Activated naive CD8-positive, alpha-beta T cell treated with anti-CD3 and anti-CD28 coated beads for 36 hours (primary cell): Measurements from ENCODE around the gene TFCP2. TPM values are rescaled to one million over a fixed set of nuclear protein-coding genes. Genes with fewer than 3 reads are reported as not detected.
"Not testable (repeated sequence)": the region's sequence is repeated elsewhere in the genome, so short reads cannot be mapped to it uniquely, and the experiment has no call there.

Experiments
- DNase-seq: peaks from one replicate; pipeline ENCODE4 v3.0.0; 2021
- H3K27ac Mint-ChIP-seq: one replicate; pipeline ENCODE4 v1.8.0; 2022; ENCODE audit warnings: mild to moderate bottlenecking, moderate library complexity, mixed read lengths
- H3K27me3 Mint-ChIP-seq: one replicate; pipeline ENCODE4 v1.8.0; 2022; ENCODE audit warnings: mild to moderate bottlenecking, mixed read lengths
- H3K36me3 Mint-ChIP-seq: one replicate; pipeline ENCODE4 v1.8.0; 2021; ENCODE audit warnings: mild to moderate bottlenecking, mixed read lengths
- H3K4me1 Mint-ChIP-seq: one replicate; pipeline ENCODE4 v1.8.0; 2021; ENCODE audit warnings: mixed read lengths
- H3K4me3 Mint-ChIP-seq: one replicate; pipeline ENCODE4 v1.8.0; 2022; ENCODE audit warnings: mild to moderate bottlenecking, moderate library complexity, mixed read lengths
- H3K9me3 Mint-ChIP-seq: one replicate; pipeline ENCODE4 v1.8.0; 2022; ENCODE audit warnings: mixed read lengths
- total RNA-seq, 2 experiments: library from RNA; stranded (reverse); gene quantifications; one replicate each; pipeline ENCODE4 v1.2.3, GENCODE V29; 2021

The TFCP2 gene
- total RNA-seq, 2 experiments from 2014 or later: 32.3 to 33.4 TPM

GRCh38 chr12:51086933-51087332, 86.0 kb downstream of the TFCP2 start:
- H3K9me3 Mint-ChIP-seq: no peaks in the 10 kb centered on the region

GRCh38 chr12:51085757-51086156, 87.2 kb downstream of the TFCP2 start:
- Mint-ChIP-seq H3K9me3 (no peaks in the 10 kb centered on the region), H3K27me3 (no peaks in the 10 kb centered on the region), H3K4me3 (no peak overlapping the region), H3K4me1 (peaks cover 32% of the 10 kb centered on the region), H3K36me3 (peaks cover 5% of the 10 kb centered on the region), H3K27ac (no peak overlapping the region)
- no peak for DNase-seq

More at GRCh38 chr12:51086933-51087332, 86.0 kb downstream of the TFCP2 start:
- no peak for DNase-seq
- H3K36me3 Mint-ChIP-seq: peaks cover 6% of the 10 kb centered on the region
- H3K27me3 Mint-ChIP-seq: no peaks in the 10 kb centered on the region
- H3K27ac Mint-ChIP-seq: no peak overlapping the region
- no peak overlapping the region for H3K4me3 Mint-ChIP-seq
- peaks cover 24% of the 10 kb centered on the region for H3K4me1 Mint-ChIP-seq

GRCh38 chr12:51083126-51083833, 89.7 kb downstream of the TFCP2 start, which contains the start of gene CSRNP2:
Gene CSRNP2, minus strand, starts transcription at chr12:51083596. Its CDS starts 7,035 bp downstream, at chr12:51076561.
- peak; percentile 96 for DNase-seq
- Mint-ChIP-seq H3K27me3 (no peaks in the 10 kb centered on the region), H3K27ac (peak within 1 kb of the TSS; percentile 90), H3K4me1 (peaks cover 37% of the 10 kb centered on the region), H3K4me3 (peak within 1 kb of the TSS; percentile 97), H3K36me3 (peaks cover 12% of the 10 kb centered on the region), H3K9me3 (peaks cover 1% of the 10 kb centered on the region)

- Mint-ChIP-seq H3K36me3 (peaks cover 14% of the 10 kb centered on the region), H3K9me3 (peaks cover 1% of the 10 kb centered on the region), H3K4me3 (peak overlapping the region; percentile 97), H3K27me3 (no peaks in the 10 kb centered on the region), H3K27ac (peak overlapping the region; percentile 90), H3K4me1 (peaks cover 37% of the 10 kb centered on the region)
- peak; percentile 12 for DNase-seq
Measured at GRCh38 chr12:51082561-51083125, 90.3 kb downstream of the TFCP2 start.

- H3K27ac Mint-ChIP-seq: no peak overlapping the region
- H3K36me3 Mint-ChIP-seq: peaks cover 14% of the 10 kb centered on the region
- peak overlapping the region; percentile 18 for H3K4me3 Mint-ChIP-seq
- no peaks in the 10 kb centered on the region for H3K27me3 Mint-ChIP-seq
- DNase-seq: no peak
- peaks cover 33% of the 10 kb centered on the region for H3K4me1 Mint-ChIP-seq
- H3K9me3 Mint-ChIP-seq: peaks cover 1% of the 10 kb centered on the region
Measured at GRCh38 chr12:51081421-51081820, 91.5 kb downstream of the TFCP2 start.

- Mint-ChIP-seq H3K4me3 (no peak overlapping the region), H3K4me1 (peaks cover 38% of the 10 kb centered on the region)
- no peak for DNase-seq
Measured at GRCh38 chr12:51080136-51080535, 92.8 kb downstream of the TFCP2 start.

GRCh38 chr12:51078866-51079265, 94.1 kb downstream of the TFCP2 start:
- H3K27me3 Mint-ChIP-seq, DNase-seq, H3K4me3 Mint-ChIP-seq, H3K27ac Mint-ChIP-seq, H3K9me3 Mint-ChIP-seq: not testable (repeated sequence)
- peaks cover 14% of the 10 kb centered on the region for H3K36me3 Mint-ChIP-seq
- peaks cover 38% of the 10 kb centered on the region for H3K4me1 Mint-ChIP-seq

More at GRCh38 chr12:51080136-51080535, 92.8 kb downstream of the TFCP2 start:
- peaks cover 1% of the 10 kb centered on the region for H3K9me3 Mint-ChIP-seq
- H3K27me3 Mint-ChIP-seq: no peaks in the 10 kb centered on the region
- H3K27ac Mint-ChIP-seq: no peak overlapping the region
- peaks cover 14% of the 10 kb centered on the region for H3K36me3 Mint-ChIP-seq

- H3K4me1 Mint-ChIP-seq: peaks cover 36% of the 10 kb centered on the region
- H3K4me3 Mint-ChIP-seq, H3K9me3 Mint-ChIP-seq, H3K27ac Mint-ChIP-seq, H3K27me3 Mint-ChIP-seq, DNase-seq: not testable (repeated sequence)
- peaks cover 14% of the 10 kb centered on the region for H3K36me3 Mint-ChIP-seq
Measured at GRCh38 chr12:51078346-51078745, 94.6 kb downstream of the TFCP2 start.

GRCh38 chr12:51077930-51078329, 95.0 kb downstream of the TFCP2 start:
- no peak overlapping the region for H3K27ac Mint-ChIP-seq
- no peak for DNase-seq
- peaks cover 14% of the 10 kb centered on the region for H3K36me3 Mint-ChIP-seq
- peaks cover 1% of the 10 kb centered on the region for H3K9me3 Mint-ChIP-seq
- no peaks in the 10 kb centered on the region for H3K27me3 Mint-ChIP-seq
- no peak overlapping the region for H3K4me3 Mint-ChIP-seq
- peaks cover 36% of the 10 kb centered on the region for H3K4me1 Mint-ChIP-seq

- Mint-ChIP-seq H3K27me3 (no peaks in the 10 kb centered on the region), H3K4me1 (peaks cover 20% of the 10 kb centered on the region), H3K4me3 (no peak overlapping the region), H3K36me3 (peaks cover 12% of the 10 kb centered on the region), H3K27ac (no peak overlapping the region), H3K9me3 (peaks cover 1% of the 10 kb centered on the region)
- no peak for DNase-seq
Measured at GRCh38 chr12:51076236-51076930, 96.6 kb downstream of the TFCP2 start.

- no peak overlapping the region for H3K27ac Mint-ChIP-seq
- H3K36me3 Mint-ChIP-seq: peaks cover 12% of the 10 kb centered on the region
- no peak for DNase-seq
- peaks cover 17% of the 10 kb centered on the region for H3K4me1 Mint-ChIP-seq
- H3K9me3 Mint-ChIP-seq: peaks cover 1% of the 10 kb centered on the region
- H3K4me3 Mint-ChIP-seq: no peak overlapping the region
- no peaks in the 10 kb centered on the region for H3K27me3 Mint-ChIP-seq
Measured at GRCh38 chr12:51075390-51075789, 97.5 kb downstream of the TFCP2 start.

- no peaks in the 10 kb centered on the region for H3K9me3 Mint-ChIP-seq
- no peak overlapping the region for H3K4me3 Mint-ChIP-seq
- H3K36me3 Mint-ChIP-seq: peaks cover 3% of the 10 kb centered on the region
- peaks cover 13% of the 10 kb centered on the region for H3K4me1 Mint-ChIP-seq
- H3K27me3 Mint-ChIP-seq: no peaks in the 10 kb centered on the region
- H3K27ac Mint-ChIP-seq: no peak overlapping the region
- DNase-seq: no peak
Measured at GRCh38 chr12:51071663-51072062, 101.3 kb downstream of the TFCP2 start.

GRCh38 chr12:51070004-51070403, 102.9 kb downstream of the TFCP2 start:
- no peaks in the 10 kb centered on the region for H3K9me3 Mint-ChIP-seq
- H3K27ac Mint-ChIP-seq: peak overlapping the region; percentile 0
- H3K27me3 Mint-ChIP-seq: no peaks in the 10 kb centered on the region
- peaks cover 3% of the 10 kb centered on the region for H3K36me3 Mint-ChIP-seq
- peaks cover 6% of the 10 kb centered on the region for H3K4me1 Mint-ChIP-seq
- H3K4me3 Mint-ChIP-seq: no peak overlapping the region
- no peak for DNase-seq

GRCh38 chr12:51067771-51068170, 105.2 kb downstream of the TFCP2 start:
- Mint-ChIP-seq H3K9me3 (no peaks in the 10 kb centered on the region), H3K27me3 (no peaks in the 10 kb centered on the region), H3K36me3 (peaks cover 3% of the 10 kb centered on the region), H3K4me1 (peaks cover 6% of the 10 kb centered on the region), H3K27ac (no peak overlapping the region), H3K4me3 (no peak overlapping the region)
- no peak for DNase-seq

- Mint-ChIP-seq H3K9me3 (no peaks in the 10 kb centered on the region), H3K36me3 (peaks cover 3% of the 10 kb centered on the region), H3K27me3 (no peaks in the 10 kb centered on the region), H3K4me1 (peaks cover 6% of the 10 kb centered on the region), H3K4me3 (no peak overlapping the region), H3K27ac (no peak overlapping the region)
- DNase-seq: no peak
Measured at GRCh38 chr12:51067229-51067628, 105.7 kb downstream of the TFCP2 start.
